GM21381 (cell line): ENCODE data around the gene GABBR2.
"Not testable (repeated sequence)": the region's sequence is repeated elsewhere in the genome, so short reads cannot be mapped to it uniquely, and the experiment has no call there.

Experiments used
- ATAC-seq: cut with Tn5 transposase; IDR thresholded peaks from one replicate; pipeline ENCODE4 v1.9.1; 2021; ENCODE audit warnings: mild to moderate bottlenecking, moderate library complexity; ENCODE audit not compliant: unreplicated experiment

The GABBR2 gene

GRCh38 chr9:98687911-98688310, 20.8 kb downstream of the GABBR2 start:
- ATAC-seq, result no peak

GRCh38 chr9:98686961-98687855, 21.5 kb downstream of the GABBR2 start:
- no peak for ATAC-seq

- not testable (repeated sequence) for ATAC-seq
These were observed 23.9 kb downstream of the GABBR2 start for GRCh38 chr9:98684816-98685215.

GRCh38 chr9:98678244-98678842, 30.4 kb downstream of the GABBR2 start:
- ATAC-seq, result no peak

GRCh38 chr9:98673681-98674080, 35.1 kb downstream of the GABBR2 start:
- ATAC-seq, result no peak

- no peak for ATAC-seq
These were observed 41.6 kb downstream of the GABBR2 start for GRCh38 chr9:98667005-98667640.

GRCh38 chr9:98665501-98665900, 43.2 kb downstream of the GABBR2 start:
- no peak for ATAC-seq

GRCh38 chr9:98660541-98660940, 48.2 kb downstream of the GABBR2 start:
- no peak for ATAC-seq

- ATAC-seq, result no peak
These were observed 49.8 kb downstream of the GABBR2 start for GRCh38 chr9:98658951-98659351.

GRCh38 chr9:98657897-98658296, 50.8 kb downstream of the GABBR2 start:
- ATAC-seq, result no peak

- no peak for ATAC-seq
These were observed 52.2 kb downstream of the GABBR2 start for GRCh38 chr9:98656511-98656910.

- ATAC-seq, result not testable (repeated sequence)
These were observed 53.3 kb downstream of the GABBR2 start for GRCh38 chr9:98655428-98655827.

- ATAC-seq, result no peak
These were observed 54.5 kb downstream of the GABBR2 start for GRCh38 chr9:98654247-98654646.

GRCh38 chr9:98652741-98653140, 56.0 kb downstream of the GABBR2 start:
- ATAC-seq, result no peak

GRCh38 chr9:98652302-98652701, 56.4 kb downstream of the GABBR2 start:
- no peak for ATAC-seq

- ATAC-seq, result no peak
These were observed 61.5 kb downstream of the GABBR2 start for GRCh38 chr9:98647236-98647635.

GRCh38 chr9:98644011-98644410, 64.7 kb downstream of the GABBR2 start:
- no peak for ATAC-seq

- ATAC-seq, result no peak
These were observed 65.9 kb downstream of the GABBR2 start for GRCh38 chr9:98642661-98643312.

- no peak for ATAC-seq
These were observed 67.0 kb downstream of the GABBR2 start for GRCh38 chr9:98641695-98642094.

GRCh38 chr9:98640394-98640793, 68.3 kb downstream of the GABBR2 start:
- ATAC-seq, result no peak

GRCh38 chr9:98639133-98639532, 69.6 kb downstream of the GABBR2 start:
- no peak for ATAC-seq
